WTC11 (cell line): ENCODE results near the gene TREML1. TPM values are rescaled to one million over a fixed set of nuclear protein-coding genes. Genes with fewer than 3 reads are reported as not detected.

Experiments
- ATAC-seq: fragments of 200-7000 bp; cut with Tn5 transposase; 2 replicates; pipeline ENCODE4 v1.10.0; 2021; ENCODE audit warnings: mild to moderate bottlenecking, moderate library complexity
- CTCF ChIA-PET: fragments of 300-600 bp; sonication (Branson Sonifier 250); formaldehyde crosslinking; loops from one replicate; lab custom pipeline; 2021; ENCODE audit warnings: antibody characterized with exemption; lab: Charles Lee
- POLR2A ChIA-PET: fragments of 350-600 bp; sonication (Branson Sonifier 250); formaldehyde crosslinking; loops from one replicate; lab custom pipeline; 2021; ENCODE audit warnings: antibody characterized with exemption; lab: Charles Lee
- DNase-seq: peaks from one replicate; pipeline ENCODE4 v3.0.0; 2021; ENCODE audit warnings: low spot score
- H3K27ac Mint-ChIP-seq: 2 replicates; pipeline ENCODE4 v1.8.0; 2021; ENCODE audit warnings: mixed read lengths
- H3K27me3 Mint-ChIP-seq: 2 replicates; pipeline ENCODE4 v1.8.0; 2021; ENCODE audit warnings: low read depth, mild to moderate bottlenecking, moderate library complexity, mixed read lengths
- H3K36me3 Mint-ChIP-seq: 2 replicates; pipeline ENCODE4 v1.8.0; 2021; ENCODE audit warnings: mixed read lengths
- H3K4me1 Mint-ChIP-seq: 2 replicates; pipeline ENCODE4 v1.8.0; 2022; ENCODE audit warnings: mixed read lengths
- H3K4me3 Mint-ChIP-seq: 2 replicates; pipeline ENCODE4 v1.8.0; 2021; ENCODE audit warnings: mild to moderate bottlenecking, moderate library complexity, mixed read lengths
- H3K9me3 Mint-ChIP-seq: 2 replicates; pipeline ENCODE4 v1.8.0; 2021; ENCODE audit warnings: mixed read lengths
- AR ChIP-seq: fragments of 250-450 bp; sonication (Bioruptor Pico); IDR thresholded peaks from 2 replicates; pipeline ENCODE4 v1.9.0; 2021; ENCODE audit warnings: mild to moderate bottlenecking
- CBFB ChIP-seq: sonication (generic); formaldehyde crosslinking; IDR thresholded peaks from 2 replicates; pipeline ENCODE4 v1.8.1; 2022; ENCODE audit warnings: mild to moderate bottlenecking, low read depth, missing genetic modification reagents
- ELF4 ChIP-seq: sonication (generic); formaldehyde crosslinking; IDR thresholded peaks from 2 replicates; pipeline ENCODE4 v1.8.1; 2022; ENCODE audit warnings: low read depth, mild to moderate bottlenecking, moderate library complexity, missing genetic modification reagents
- FOXJ3 ChIP-seq: sonication (generic); formaldehyde crosslinking; IDR thresholded peaks from 2 replicates; pipeline ENCODE4 v1.9.0; 2021; ENCODE audit warnings: missing genetic modification reagents, mild to moderate bottlenecking, borderline replicate concordance
- FOXK1 ChIP-seq: sonication (generic); formaldehyde crosslinking; IDR thresholded peaks from 2 replicates; pipeline ENCODE4 v1.8.0; 2022; ENCODE audit warnings: mild to moderate bottlenecking, moderate library complexity, missing genetic modification reagents
- FOXP1 ChIP-seq: sonication (generic); formaldehyde crosslinking; IDR thresholded peaks from 2 replicates; pipeline ENCODE4 v1.8.0; 2022; ENCODE audit warnings: missing genetic modification reagents, mild to moderate bottlenecking, moderate library complexity, borderline replicate concordance
- FOXP4 ChIP-seq: sonication (generic); formaldehyde crosslinking; IDR thresholded peaks from 2 replicates; pipeline ENCODE4 v1.8.0; 2022; ENCODE audit warnings: mild to moderate bottlenecking, missing genetic modification reagents
- HMGXB4 ChIP-seq: sonication (generic); formaldehyde crosslinking; IDR thresholded peaks from 2 replicates; pipeline ENCODE4 v1.8.1; 2023; ENCODE audit warnings: mild to moderate bottlenecking, moderate library complexity, missing genetic modification reagents
- KAT7 ChIP-seq: sonication (generic); formaldehyde crosslinking; IDR thresholded peaks from 2 replicates; pipeline ENCODE4 v1.8.1; 2023; ENCODE audit warnings: missing genetic modification reagents, mild to moderate bottlenecking, borderline replicate concordance
- NFYB ChIP-seq: sonication (generic); formaldehyde crosslinking; conservative IDR thresholded peaks from 2 replicates; pipeline ENCODE4 v1.8.0; 2022; ENCODE audit warnings: low read depth, missing genetic modification reagents
- NR3C1 ChIP-seq: sonication (generic); formaldehyde crosslinking; conservative IDR thresholded peaks from 2 replicates; pipeline ENCODE4 v1.8.1; 2023; ENCODE audit warnings: low read depth, mild to moderate bottlenecking, missing genetic modification reagents
- OVOL2 ChIP-seq: fragments of 250-450 bp; sonication (Bioruptor Pico); IDR thresholded peaks from 2 replicates; pipeline ENCODE4 v1.9.0; 2021; ENCODE audit warnings: mild to moderate bottlenecking, borderline replicate concordance
- PRRX2 ChIP-seq: fragments of 250-450 bp; sonication (Bioruptor Pico); IDR thresholded peaks from 2 replicates; pipeline ENCODE4 v1.8.0; 2021; ENCODE audit warnings: mild to moderate bottlenecking
- STAT6 ChIP-seq: sonication (generic); formaldehyde crosslinking; conservative IDR thresholded peaks from 2 replicates; pipeline ENCODE4 v1.8.1; 2023; ENCODE audit warnings: mild to moderate bottlenecking, low read depth, missing genetic modification reagents, moderate library complexity
- USF2 ChIP-seq: sonication (generic); formaldehyde crosslinking; IDR thresholded peaks from 2 replicates; pipeline ENCODE4 v1.8.1; 2023; ENCODE audit warnings: mild to moderate bottlenecking, missing genetic modification reagents, moderate library complexity
- ZNF396 ChIP-seq: fragments of 250-450 bp; sonication (Bioruptor Pico); IDR thresholded peaks from 2 replicates; pipeline ENCODE4 v1.8.0; 2021; ENCODE audit warnings: mild to moderate bottlenecking, moderate library complexity, borderline replicate concordance
- ZNF416 ChIP-seq: fragments of 250-450 bp; sonication (Bioruptor Pico); IDR thresholded peaks from 2 replicates; pipeline ENCODE4 v1.9.0; 2021; ENCODE audit warnings: mild to moderate bottlenecking, inconsistent platforms
- total RNA-seq: library from RNA; stranded (reverse); gene quantifications from 3 replicates; pipeline ENCODE4 v1.2.3, GENCODE V29; 2021
- TF ChIP-seq, protein P1 (sequence below): sonication (generic); formaldehyde crosslinking; conservative IDR thresholded peaks from 2 replicates; pipeline ENCODE4 v1.8.1; 2022; ENCODE audit warnings: mild to moderate bottlenecking, missing genetic modification reagents

The TREML1 gene
- total RNA-seq, 1 experiment from 2014 or later = not detected

DNA sequence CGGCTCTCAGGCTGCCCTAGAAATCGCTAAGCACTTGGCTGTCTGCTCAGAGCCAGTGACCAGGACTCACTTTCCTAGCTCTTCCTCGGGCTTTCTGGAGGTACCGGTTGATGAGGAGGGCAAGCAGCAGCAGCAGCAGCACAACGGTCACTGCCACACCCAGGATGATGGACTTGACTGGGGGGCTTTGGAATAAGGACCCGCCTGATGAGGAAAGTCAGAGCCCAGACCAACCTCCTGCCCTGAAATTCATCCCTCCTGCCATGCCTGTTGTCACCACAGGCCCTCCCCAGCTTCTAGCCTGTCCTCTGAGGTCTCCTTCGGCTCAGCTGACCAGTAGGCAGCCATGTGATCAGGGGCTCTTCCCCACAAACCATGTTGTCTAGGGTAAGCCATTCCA lies 30.6 kb upstream of the TREML1 start (continued):
- no peak for TF ChIP-seq AR (CRISPR knock-in tag)
- no peak for TF ChIP-seq FOXP4
- TF ChIP-seq STAT6 = no peak
- no peak for TF ChIP-seq FOXK1 (CRISPR knock-in tag)
- no peak for TF ChIP-seq ZNF396 (CRISPR knock-in tag)
- no peak for TF ChIP-seq CBFB (CRISPR knock-in tag)
- TF ChIP-seq, protein P1, sequence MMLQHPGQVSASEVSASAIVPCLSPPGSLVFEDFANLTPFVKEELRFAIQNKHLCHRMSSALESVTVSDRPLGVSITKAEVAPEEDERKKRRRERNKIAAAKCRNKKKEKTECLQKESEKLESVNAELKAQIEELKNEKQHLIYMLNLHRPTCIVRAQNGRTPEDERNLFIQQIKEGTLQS = no peak

GRCh38 chr6:41182069-41183034 lies 28.2 kb upstream of the TREML1 start:
- Mint-ChIP-seq H3K9me3 (no peaks in the 10 kb centered on the region), H3K4me3 (no peak overlapping the region), H3K36me3 (no peaks in the 10 kb centered on the region), H3K27ac (no peak overlapping the region), H3K27me3 (no peaks in the 10 kb centered on the region), H3K4me1 (peaks cover 9% of the 10 kb centered on the region; the same call in 1 of the 2 replicates)
- DNase-seq (peak; percentile 47), ATAC-seq (peak; percentile 93)
- CTCF ChIA-PET = interaction anchor here (0.7 to 3.5 kb wide), 37 partner anchors 8 to 604 kb away, joined by 3 to 115 read pairs (median 5); partner anchors contain the start of genes NCR2, OARD1, TREML1 and TREML2
- POLR2A ChIA-PET = interaction anchor here (1.0 kb wide), 1 partner anchor 79 kb away, joined by 3 read pairs; no protein-coding TSS in a partner anchor
- no peak for TF ChIP-seq PRRX2 (CRISPR knock-in tag)
- no peak for TF ChIP-seq HMGXB4 (CRISPR knock-in tag)
- TF ChIP-seq AR (CRISPR knock-in tag) = no peak
- TF ChIP-seq FOXP1 (CRISPR knock-in tag) = no peak
- no peak for TF ChIP-seq KAT7 (CRISPR knock-in tag)
- TF ChIP-seq NFYB (CRISPR knock-in tag) = 0 out of 2 replicates have a peak, but pooled peaks have one; percentile 10
- TF ChIP-seq FOXK1 (CRISPR knock-in tag) = no peak
- TF ChIP-seq FOXJ3 = no peak
- no peak for TF ChIP-seq ELF4 (CRISPR knock-in tag)
- TF ChIP-seq OVOL2 = no peak
- peak; percentile 74 for TF ChIP-seq USF2 (CRISPR knock-in tag)
- no peak for TF ChIP-seq NR3C1 (CRISPR knock-in tag)
- no peak for TF ChIP-seq ZNF416 (CRISPR knock-in tag)
